Glomerular visceral epithelial cell (primary cell): ENCODE results near the gene ZFAND2A.
"Not testable (repeated sequence)": the region's sequence is repeated elsewhere in the genome, so short reads cannot be mapped to it uniquely, and the experiment has no call there.

Experiments
- DNase-seq: peaks from one replicate; pipeline ENCODE4 v3.0.0-alpha.2; 2016; ENCODE audit errors: extremely low spot score

Gene ZFAND2A

GRCh38 chr7:1175597-1175966 is 15.6 kb upstream of the ZFAND2A start:
- DNase-seq: no peak

GRCh38 chr7:1174881-1175596 is 15.0 kb upstream of the ZFAND2A start:
- DNase-seq: no peak

DNA sequence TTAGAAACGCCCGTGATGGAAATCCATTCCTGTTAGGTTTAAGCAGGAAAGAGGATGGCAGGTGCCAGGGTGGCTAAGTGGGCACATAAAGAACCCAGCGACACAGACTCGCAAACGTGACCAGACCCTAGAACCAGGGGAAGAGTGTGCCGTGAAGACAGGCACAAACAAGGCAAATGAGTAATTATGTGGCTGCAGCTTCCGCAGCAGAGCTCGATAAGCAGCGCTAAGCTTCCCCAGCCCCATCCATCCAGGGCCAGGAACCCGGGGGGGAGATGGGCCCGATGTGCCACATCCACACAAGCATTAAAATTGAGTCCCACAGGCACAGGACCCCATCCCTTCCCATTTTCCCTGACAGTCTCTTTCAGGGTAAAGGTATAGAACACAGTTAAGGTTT is 14.0 kb upstream of the ZFAND2A start:
- no peak for DNase-seq

- no peak for DNase-seq
These were observed 12.9 kb upstream of the ZFAND2A start for GRCh38 chr7:1172666-1173523.

GRCh38 chr7:1171516-1171915 is 11.5 kb upstream of the ZFAND2A start:
- DNase-seq: not testable (repeated sequence)

DNA sequence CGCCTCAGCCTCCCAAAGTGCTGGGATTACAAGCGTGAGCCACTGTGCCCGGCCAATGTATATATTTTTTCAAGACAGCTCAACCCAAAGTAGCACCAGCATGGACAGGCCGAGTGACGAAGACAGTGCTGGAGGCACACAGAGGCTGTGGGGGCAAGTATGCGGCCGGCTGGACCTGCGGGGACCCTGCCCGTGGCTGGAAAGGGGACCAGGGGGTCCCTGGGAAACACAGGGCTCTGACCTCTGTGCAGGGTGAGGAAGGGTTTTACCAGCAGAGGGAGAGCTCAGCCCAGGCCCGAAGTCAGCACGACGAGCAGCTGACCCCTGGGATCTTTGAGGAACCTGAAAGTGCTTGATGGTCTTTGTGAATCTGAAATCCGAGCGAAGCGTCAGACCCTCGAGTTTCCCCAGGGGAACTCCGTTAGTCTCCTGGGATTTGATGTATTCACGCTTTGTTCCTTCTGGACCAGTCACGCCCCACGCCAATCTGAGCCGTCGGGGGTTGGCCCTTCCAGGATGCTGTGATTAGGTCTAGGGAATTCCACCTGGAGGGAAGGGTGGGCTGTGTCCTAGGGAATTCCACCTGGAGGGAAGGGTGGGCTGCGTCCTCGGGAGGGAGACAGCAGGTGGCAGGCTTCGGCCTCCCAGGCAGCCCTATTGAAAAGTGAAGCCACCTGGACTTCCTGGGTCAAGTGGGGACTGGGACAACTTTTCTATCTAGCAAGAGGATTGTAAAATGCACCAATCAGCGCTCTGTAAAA is 10.9 kb upstream of the ZFAND2A start:
- no peak for DNase-seq

- peak; percentile 53 for DNase-seq
These were observed 9.7 kb upstream of the ZFAND2A start for GRCh38 chr7:1169409-1170368.

- no peak for DNase-seq
These were observed 8.4 kb upstream of the ZFAND2A start for GRCh38 chr7:1168422-1168821.

DNA sequence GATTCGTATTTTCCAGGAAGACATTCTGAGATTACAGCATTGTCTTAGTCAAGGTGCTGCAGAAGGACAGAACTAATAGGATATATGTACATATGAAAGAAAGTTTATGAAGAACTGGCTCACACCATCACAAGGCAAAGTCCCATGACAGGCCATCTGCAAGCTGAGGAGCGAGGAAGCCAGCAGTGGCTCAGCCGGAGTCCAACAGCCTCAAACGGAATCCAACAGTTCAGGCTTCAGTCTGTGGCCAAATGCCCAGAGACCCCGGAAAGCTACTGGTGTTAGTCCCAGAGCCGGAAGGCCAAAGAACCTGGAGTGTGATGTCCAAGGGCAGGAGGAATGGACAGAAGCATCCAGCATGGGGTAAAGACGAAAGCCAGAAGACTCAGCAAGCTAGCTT is 4.4 kb upstream of the ZFAND2A start:
- no peak for DNase-seq

DNA sequence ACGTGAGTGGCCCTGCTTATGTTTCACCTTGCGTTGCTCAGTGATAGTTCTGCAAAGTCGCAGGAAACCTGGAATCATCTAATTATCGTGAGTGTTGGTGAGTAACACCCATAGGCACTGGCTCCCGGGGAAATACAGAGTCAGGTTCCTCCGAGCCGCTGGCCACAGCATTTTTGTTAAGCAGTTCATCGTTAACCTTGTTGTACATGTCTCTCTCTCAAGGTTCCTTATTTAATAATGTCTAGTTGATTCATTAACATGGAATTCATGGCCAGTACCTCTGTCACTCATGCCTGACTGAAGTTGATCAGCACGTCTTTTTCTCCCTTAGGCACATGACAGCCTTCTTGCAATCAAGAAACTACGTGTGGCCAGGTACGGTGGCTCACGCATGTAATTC is 3.1 kb upstream of the ZFAND2A start:
- peak; percentile 34 for DNase-seq

GRCh38 chr7:1160670-1161021 is 650 bp upstream of the ZFAND2A start:
- DNase-seq: peak; percentile 14

DNA sequence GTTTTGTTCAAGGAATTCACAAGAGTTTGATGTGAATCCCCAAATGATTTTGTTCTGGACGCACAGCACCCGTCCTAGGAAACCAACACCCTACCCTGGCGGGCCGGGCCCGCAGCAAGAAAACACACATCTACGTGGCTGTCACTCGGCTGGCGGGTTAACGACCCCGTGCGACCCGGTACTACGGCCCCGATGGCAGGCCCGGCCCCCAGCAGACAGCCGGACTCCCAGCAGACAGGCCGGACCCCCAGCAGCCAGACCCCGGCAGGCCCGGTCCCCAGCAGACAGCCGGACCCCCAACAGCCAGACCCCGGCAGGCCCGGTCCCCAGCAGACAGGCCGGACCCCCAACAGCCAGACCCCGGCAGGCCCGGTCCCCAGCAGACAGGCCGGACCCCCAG is 765 bp downstream of the ZFAND2A start:
- not testable (repeated sequence) for DNase-seq

DNA sequence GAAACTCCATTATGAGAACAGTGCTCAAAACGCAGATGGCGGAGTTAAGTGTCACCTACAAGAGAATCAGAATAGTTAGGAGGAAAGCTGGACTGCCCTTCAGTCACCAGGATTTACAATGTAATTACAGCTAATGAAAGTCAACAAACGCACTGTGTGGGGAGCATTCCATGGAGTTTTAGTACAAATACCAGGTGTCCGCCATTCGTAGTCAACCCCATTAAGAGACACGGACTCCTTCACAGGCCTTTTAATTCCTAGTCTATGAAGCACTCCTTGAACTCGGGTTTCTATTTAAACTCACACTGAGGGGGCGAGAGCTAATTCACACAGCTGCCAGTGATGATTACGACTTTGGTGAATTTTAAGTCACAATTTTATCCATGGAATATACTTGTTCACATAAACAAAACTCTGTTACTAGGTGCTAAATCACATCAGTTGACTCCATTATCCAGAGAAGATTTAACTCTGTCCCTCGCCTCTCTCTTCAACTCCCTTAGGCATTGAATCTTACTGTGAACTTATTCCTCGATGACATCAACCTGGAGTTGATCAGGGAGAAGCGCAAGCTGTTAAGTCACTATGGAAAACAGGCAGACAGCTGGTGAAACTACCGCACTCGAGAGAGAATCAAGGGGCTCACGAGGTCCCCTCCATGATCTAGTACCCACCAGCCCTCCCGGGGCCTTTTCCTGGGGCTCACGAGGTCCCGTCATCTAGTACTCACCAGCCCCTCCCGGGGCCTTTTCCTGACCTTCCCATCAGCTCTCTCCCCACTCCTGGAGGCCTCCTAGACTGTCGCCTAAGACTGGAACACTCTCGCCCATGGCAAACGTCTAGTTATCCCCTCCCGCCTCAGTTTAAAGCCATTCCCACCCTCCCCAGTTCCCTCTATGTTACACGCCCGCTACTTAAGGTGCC is 1.5 kb downstream of the ZFAND2A start:
- DNase-seq: no peak

DNA sequence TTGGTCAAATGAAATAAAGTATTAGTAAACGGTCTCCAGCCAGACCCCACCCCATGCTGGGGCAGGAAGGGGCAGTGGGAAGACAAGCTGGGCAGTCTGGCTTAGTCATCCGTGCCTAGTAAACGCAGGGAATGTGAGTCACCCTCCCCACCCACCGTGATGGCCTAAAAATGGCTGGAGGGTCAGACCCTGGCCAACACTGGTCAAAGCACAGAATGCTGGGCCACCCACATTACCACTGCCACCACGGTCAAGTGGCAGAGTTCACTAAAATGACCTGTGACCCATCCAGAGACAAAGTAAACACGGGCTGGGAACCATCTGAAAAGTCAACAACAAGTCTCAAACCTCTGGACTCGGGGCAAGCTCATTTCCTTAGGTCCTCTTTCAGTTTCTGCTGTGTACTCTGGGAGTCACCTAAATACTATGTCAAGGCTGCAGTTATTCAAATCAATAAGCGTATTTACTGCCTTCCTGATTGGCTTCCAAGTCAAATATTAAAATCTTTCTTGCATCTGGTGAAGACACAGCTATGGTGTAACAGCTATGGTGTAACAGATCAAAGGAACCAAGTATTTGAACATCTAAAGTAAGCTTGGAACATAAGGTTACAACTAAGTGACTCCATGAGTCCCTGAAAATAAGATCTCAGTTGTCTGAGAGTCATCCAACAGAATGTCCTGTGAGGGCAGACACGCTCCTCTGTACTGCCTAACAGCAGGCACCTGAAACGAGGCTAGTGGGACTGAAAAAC is 3.0 kb downstream of the ZFAND2A start:
- DNase-seq: peak; percentile 23

- not testable (repeated sequence) for DNase-seq
These were observed 3.9 kb downstream of the ZFAND2A start for GRCh38 chr7:1155818-1156781.

- no peak for DNase-seq
These were observed 5.7 kb downstream of the ZFAND2A start for GRCh38 chr7:1154172-1154739.

DNA sequence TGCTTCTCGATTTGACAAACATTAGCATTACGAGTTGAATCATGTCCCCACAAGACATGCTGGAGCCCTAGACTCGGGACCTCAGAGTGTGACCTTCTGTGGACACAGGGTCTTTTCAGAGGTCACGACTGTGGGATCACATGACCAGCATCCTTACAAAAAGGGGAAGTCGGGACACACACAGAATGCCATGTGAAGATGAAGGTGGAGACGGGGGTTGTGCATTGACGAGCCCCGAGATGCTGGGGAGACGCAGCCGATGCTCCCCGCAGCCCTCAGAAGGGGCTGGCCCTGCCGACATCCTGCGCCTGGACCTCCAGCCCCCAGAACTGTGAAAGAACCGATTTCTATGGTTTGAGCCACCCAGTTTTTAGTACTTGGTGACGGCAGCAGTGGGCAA is 7.5 kb downstream of the ZFAND2A start:
- no peak for DNase-seq
